ENCODE results near the gene CARMIL3. TPM values are rescaled to one million over a fixed set of nuclear protein-coding genes. Genes with fewer than 3 reads are reported as not detected.
A peak's percentile ranks its signal among the peaks of the same experiment; 100 is the strongest.
"Not testable (repeated sequence)": the region's sequence is repeated elsewhere in the genome, so short reads cannot be mapped to it uniquely, and the experiment has no call there.

Gene CARMIL3
- total RNA-seq, 2 donors from 2014 or later, result 0.14 TPM; not detected in 1

DNA sequence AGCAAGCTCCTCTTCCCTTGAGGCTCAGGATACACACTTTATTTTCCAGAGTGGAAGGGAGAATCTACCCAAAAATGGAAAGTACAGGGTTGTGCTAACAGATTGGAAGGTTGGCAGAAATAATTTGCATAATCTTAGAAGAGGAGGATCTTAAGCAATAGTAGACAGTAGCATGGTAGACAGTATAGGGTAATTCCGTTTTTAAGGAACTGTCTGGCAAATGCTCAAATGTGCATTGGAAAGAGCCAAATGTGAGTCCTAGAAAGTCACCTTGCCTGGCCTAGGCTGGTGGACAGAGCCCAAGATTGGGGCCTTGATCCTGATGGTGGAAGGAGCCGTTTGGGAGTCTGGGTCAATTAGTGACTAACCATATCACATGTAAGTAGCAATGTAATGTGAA is 13.1 kb upstream of the CARMIL3 start:
- TF ChIP-seq, protein P1, sequence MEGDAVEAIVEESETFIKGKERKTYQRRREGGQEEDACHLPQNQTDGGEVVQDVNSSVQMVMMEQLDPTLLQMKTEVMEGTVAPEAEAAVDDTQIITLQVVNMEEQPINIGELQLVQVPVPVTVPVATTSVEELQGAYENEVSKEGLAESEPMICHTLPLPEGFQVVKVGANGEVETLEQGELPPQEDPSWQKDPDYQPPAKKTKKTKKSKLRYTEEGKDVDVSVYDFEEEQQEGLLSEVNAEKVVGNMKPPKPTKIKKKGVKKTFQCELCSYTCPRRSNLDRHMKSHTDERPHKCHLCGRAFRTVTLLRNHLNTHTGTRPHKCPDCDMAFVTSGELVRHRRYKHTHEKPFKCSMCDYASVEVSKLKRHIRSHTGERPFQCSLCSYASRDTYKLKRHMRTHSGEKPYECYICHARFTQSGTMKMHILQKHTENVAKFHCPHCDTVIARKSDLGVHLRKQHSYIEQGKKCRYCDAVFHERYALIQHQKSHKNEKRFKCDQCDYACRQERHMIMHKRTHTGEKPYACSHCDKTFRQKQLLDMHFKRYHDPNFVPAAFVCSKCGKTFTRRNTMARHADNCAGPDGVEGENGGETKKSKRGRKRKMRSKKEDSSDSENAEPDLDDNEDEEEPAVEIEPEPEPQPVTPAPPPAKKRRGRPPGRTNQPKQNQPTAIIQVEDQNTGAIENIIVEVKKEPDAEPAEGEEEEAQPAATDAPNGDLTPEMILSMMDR (IDR thresholded peaks at IDR 0.05), result no peak
- DNase-seq (ENCODE audit: low spot score), result no peak

DNA sequence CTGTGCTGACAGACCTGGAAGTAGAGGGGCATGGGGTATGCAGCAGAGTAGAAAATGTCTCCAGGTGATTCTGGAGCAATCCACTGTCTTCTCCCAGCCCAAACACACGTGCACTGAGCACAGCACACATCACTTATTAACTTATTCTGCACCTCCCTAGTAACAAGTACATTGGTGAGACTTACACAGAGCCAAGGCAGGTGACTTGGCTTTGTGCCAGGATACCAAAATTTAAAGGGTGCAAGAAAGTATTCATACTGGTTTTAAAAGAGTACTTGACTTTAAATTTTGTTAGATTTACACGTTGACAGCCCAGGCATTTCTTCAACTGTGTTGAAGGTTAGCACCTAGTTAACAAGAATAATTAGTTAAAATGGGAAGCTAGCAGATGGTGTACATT is 11.1 kb upstream of the CARMIL3 start:
- no peak overlapping the region for H3K27ac ChIP-seq
- TF ChIP-seq, protein P1 (IDR thresholded peaks at IDR 0.05), result no peak
- H3K36me3 ChIP-seq, result no peaks in the 10 kb centered on the region
- no peak overlapping the region for H3K4me3 ChIP-seq
- DNase-seq (ENCODE audit: low spot score), result no peak
- H3K9me3 ChIP-seq, result no peaks in the 10 kb centered on the region
- ATAC-seq (ENCODE audit: insufficient number of reproducible peaks, low FRiP score, low read depth), result no peak
- H3K4me1 ChIP-seq (ENCODE audit: control insufficient read depth in 1 of 2, low read depth in 2 of 2), result peaks cover 0 to 12% of the 10 kb centered on the region in 2 donors
- no peaks in the 10 kb centered on the region for H3K27me3 ChIP-seq (replicated peaks; ENCODE audit: insufficient read depth)

More for the DNA sequence above, 13.1 kb upstream of the CARMIL3 start:
- no peaks in the 10 kb centered on the region for H3K9me3 ChIP-seq
- ATAC-seq (ENCODE audit: insufficient number of reproducible peaks, low FRiP score, low read depth), result no peak
- H3K4me3 ChIP-seq, result no peak overlapping the region
- H3K4me1 ChIP-seq (ENCODE audit: control insufficient read depth in 1 of 2, low read depth in 2 of 2), result peaks cover 0 to 12% of the 10 kb centered on the region in 2 donors
- H3K36me3 ChIP-seq, result no peaks in the 10 kb centered on the region
- no peak overlapping the region for H3K27ac ChIP-seq
- no peaks in the 10 kb centered on the region for H3K27me3 ChIP-seq (replicated peaks; ENCODE audit: insufficient read depth)

DNA sequence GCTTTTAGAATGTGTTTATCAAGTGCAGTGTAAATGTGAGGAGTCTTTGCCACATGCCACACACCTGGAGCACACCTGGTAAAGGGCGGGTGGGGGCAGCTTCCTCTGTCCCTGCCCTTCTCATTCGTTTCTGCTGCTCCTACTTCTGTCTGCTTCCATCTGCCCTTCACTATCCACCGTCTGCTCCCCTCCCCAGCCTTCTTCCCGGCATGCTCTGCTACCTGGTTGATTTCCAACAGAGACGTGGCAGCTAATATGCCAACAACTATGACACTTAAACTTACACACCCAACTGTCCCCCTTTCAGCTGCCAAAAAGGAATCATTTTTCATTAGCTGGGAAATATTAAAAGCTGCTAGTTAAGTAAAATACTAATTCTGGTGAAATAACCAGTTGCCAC is 9.1 kb upstream of the CARMIL3 start:
- no peaks in the 10 kb centered on the region for H3K9me3 ChIP-seq
- H3K4me1 ChIP-seq (ENCODE audit: control insufficient read depth in 1 of 2, low read depth in 2 of 2), result peaks cover 0 to 2% of the 10 kb centered on the region in 2 donors
- no peak overlapping the region for H3K4me3 ChIP-seq
- TF ChIP-seq, protein P1 (IDR thresholded peaks at IDR 0.05), result no peak
- ATAC-seq (ENCODE audit: insufficient number of reproducible peaks, low FRiP score, low read depth) (no peak), DNase-seq (ENCODE audit: low spot score) (no peak)
- H3K27me3 ChIP-seq (replicated peaks; ENCODE audit: insufficient read depth), result no peaks in the 10 kb centered on the region
- H3K27ac ChIP-seq, result no peak overlapping the region
- no peaks in the 10 kb centered on the region for H3K36me3 ChIP-seq

DNA sequence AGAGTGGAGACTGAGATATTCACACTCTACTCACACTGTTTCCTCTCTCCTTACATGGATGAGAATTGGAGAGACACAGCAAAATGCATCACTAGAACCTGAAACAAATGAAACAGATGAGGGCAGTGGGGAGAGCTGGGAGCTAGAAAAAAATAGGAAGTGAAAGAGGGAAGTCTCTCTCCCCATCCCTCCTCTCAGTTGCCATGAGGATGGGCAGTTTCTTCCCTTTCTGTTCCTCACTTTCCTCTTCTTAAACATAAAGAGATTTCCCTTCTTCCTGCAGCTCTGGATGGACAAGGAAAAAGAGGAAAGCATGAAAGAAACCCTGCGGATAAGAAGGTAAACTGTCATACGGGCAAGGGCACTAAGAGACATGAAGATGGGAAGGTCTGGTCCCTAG is 2.8 kb upstream of the CARMIL3 start:
- H3K4me1 ChIP-seq (ENCODE audit: control insufficient read depth in 1 of 2, low read depth in 2 of 2), result peaks cover 8 to 14% of the 10 kb centered on the region in 2 donors
- not testable (repeated sequence) for DNase-seq (ENCODE audit: low spot score); H3K27ac ChIP-seq; H3K9me3 ChIP-seq; H3K4me3 ChIP-seq; ATAC-seq (ENCODE audit: insufficient number of reproducible peaks, low FRiP score, low read depth); H3K36me3 ChIP-seq; H3K27me3 ChIP-seq (replicated peaks; ENCODE audit: insufficient read depth)

DNA sequence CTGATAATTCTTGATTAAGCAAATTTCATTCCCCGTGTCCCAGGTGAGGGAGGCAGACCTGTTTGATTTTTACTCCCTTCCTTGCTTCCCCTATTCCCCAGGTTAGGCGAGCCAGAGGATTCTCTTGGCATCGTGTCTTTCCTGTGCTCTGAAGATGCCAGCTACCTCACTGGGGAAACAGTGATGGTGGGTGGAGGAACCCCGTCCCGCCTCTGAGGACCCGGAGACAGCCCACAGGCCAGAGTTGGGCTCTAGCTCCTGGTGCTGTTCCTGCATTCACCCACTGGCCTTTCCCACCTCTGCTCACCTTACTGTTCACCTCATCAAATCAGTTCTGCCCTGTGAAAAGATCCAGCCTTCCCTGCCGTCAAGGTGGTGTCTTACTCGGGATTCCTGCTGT is 1.1 kb upstream of the CARMIL3 start:
- not testable (repeated sequence) for H3K27ac ChIP-seq

DNA sequence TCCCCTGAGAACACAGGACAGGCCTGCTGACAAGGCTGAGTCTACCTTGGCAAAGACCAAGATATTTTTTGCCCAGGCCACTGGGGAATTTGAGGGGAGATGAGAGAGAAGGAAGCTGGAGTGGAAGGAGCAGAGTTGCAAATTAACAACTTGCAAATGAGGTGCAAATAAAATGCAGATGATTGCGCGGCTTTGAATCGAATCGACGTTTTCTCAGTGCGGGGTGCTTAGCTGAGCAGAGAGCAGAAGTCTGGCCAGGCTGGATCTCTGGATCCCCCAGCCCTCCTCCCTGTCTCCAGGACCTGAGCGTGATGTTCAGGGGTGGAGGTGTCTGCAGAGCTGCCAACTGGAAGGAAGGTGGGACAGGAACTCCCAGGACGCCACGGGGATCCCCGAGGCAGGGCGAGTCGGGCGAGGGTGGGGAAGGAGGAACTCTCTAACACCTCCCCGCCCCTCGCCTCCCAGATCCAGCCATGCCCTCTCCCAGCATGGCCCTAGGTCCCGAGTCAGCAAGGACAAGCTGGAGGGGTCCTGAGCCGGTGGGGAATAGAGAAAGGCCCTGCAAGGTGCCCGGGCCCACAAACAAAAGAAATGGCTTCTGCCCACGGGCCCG is 527 bp upstream of the CARMIL3 start:
- TF ChIP-seq, protein P1 (IDR thresholded peaks at IDR 0.05), result no peak
- Histone ChIP-seq H3K4me3 (peak overlapping the region; percentile 88), H3K9me3 (no peaks in the 10 kb centered on the region), H3K27me3 (replicated peaks; ENCODE audit: insufficient read depth) (no peaks in the 10 kb centered on the region), H3K27ac (no peak overlapping the region), H3K36me3 (no peaks in the 10 kb centered on the region), H3K4me1 (ENCODE audit: control insufficient read depth in 1 of 2, low read depth in 2 of 2) (peaks cover 8 to 14% of the 10 kb centered on the region in 2 donors)
- DNase-seq (ENCODE audit: low spot score) (no peak), ATAC-seq (ENCODE audit: insufficient number of reproducible peaks, low FRiP score, low read depth) (no peak)

More for the DNA sequence above, 1.1 kb upstream of the CARMIL3 start:
- not testable (repeated sequence) for H3K27me3 ChIP-seq (replicated peaks; ENCODE audit: insufficient read depth); H3K9me3 ChIP-seq; H3K36me3 ChIP-seq; ATAC-seq (ENCODE audit: insufficient number of reproducible peaks, low FRiP score, low read depth); DNase-seq (ENCODE audit: low spot score); H3K4me3 ChIP-seq
- H3K4me1 ChIP-seq (ENCODE audit: control insufficient read depth in 1 of 2, low read depth in 2 of 2), result peaks cover 8 to 14% of the 10 kb centered on the region in 2 donors
